GM13977 (cell line): ENCODE data around the gene SHISA2.

ENCODE experiments used
- DNase-seq: peaks from one replicate; pipeline ENCODE4 v3.0.0; 2012; ENCODE audit warnings: low spot score
- in situ Hi-C: fragments of 300-500 bp; cut with MboI; formaldehyde crosslinking; loops from one replicate; pipeline ENCODE4 v1.12.0; 2022; ENCODE audit warnings: low sequenced_read_pairs, low pct_unique_long_range_greater_than_20kb, mixed read lengths, inconsistent platforms; ENCODE audit not compliant: unreplicated experiment
- TF ChIP-seq, protein P1 (sequence below): IDR thresholded peaks from 2 replicates; pipeline ENCODE4 v1.5.1; 2012; ENCODE audit warnings: mild to moderate bottlenecking, control low read depth; ENCODE audit not compliant: insufficient read depth; ENCODE audit errors: extremely low read depth, missing control alignments

The SHISA2 gene

GRCh38 chr13:26060357-26060756 is 8.5 kb upstream of the SHISA2 start:
- in situ Hi-C loops: loop anchor here (10.0 kb wide), 1 partner anchor 486 kb away; no protein-coding TSS in a partner anchor
- DNase-seq: no peak
- TF ChIP-seq, protein P1, sequence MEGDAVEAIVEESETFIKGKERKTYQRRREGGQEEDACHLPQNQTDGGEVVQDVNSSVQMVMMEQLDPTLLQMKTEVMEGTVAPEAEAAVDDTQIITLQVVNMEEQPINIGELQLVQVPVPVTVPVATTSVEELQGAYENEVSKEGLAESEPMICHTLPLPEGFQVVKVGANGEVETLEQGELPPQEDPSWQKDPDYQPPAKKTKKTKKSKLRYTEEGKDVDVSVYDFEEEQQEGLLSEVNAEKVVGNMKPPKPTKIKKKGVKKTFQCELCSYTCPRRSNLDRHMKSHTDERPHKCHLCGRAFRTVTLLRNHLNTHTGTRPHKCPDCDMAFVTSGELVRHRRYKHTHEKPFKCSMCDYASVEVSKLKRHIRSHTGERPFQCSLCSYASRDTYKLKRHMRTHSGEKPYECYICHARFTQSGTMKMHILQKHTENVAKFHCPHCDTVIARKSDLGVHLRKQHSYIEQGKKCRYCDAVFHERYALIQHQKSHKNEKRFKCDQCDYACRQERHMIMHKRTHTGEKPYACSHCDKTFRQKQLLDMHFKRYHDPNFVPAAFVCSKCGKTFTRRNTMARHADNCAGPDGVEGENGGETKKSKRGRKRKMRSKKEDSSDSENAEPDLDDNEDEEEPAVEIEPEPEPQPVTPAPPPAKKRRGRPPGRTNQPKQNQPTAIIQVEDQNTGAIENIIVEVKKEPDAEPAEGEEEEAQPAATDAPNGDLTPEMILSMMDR: no peak

GRCh38 chr13:26058704-26059103 is 6.9 kb upstream of the SHISA2 start:
- TF ChIP-seq, protein P1: no peak
- in situ Hi-C loops: no loop called here
- DNase-seq: no peak

GRCh38 chr13:26054896-26055295 is 3.1 kb upstream of the SHISA2 start:
- TF ChIP-seq, protein P1: no peak
- in situ Hi-C loops: no loop called here
- DNase-seq: no peak

DNA sequence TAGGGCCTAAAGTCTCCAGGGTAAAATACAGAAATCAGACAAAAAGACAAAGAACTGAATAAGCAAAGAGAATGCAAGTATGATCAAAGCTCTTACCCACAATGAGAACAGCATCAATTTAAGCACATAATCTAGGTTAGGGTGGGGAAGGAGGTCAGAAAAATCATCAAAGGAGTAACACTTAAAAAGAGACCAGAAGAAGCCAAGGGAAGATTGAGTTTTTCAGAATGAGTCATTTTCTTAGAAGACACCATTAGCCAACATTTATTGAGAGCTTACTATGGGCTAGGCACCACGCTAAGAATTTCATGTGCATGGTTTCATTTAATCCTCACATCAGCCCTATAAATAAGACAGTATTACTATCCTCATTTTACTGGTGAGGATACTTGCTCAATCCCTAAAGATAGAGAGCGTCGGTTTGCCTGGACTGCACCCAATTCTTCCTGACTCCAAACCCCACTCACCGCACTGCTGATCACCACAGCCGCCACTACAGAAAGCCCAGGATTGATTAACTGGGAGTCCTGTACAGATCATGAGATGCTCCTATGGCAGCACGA is 1.7 kb upstream of the SHISA2 start:
- TF ChIP-seq, protein P1: no peak
- no peak for DNase-seq
- in situ Hi-C loops: no loop called here

DNA sequence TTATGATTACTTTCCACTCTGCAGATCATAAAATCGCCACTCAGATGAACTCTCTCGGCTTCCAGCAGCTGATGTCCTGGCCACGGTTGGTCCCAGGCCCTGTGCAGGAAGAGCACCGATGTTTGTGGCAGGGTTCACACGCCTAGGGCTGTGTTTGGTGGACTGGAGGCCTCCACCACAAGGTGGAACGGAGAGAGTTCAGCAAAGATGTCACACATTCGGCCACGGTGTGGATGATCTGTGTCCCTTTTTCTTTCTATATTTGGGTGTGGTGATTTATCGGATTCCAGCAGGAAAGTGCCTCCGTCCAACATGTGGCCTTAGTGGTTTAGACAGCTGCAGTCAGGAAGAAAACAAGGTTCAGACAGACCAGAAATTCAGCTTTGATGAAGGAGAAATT is 521 bp upstream of the SHISA2 start:
- TF ChIP-seq, protein P1: no peak
- in situ Hi-C loops: no loop called here
- DNase-seq: no peak

DNA sequence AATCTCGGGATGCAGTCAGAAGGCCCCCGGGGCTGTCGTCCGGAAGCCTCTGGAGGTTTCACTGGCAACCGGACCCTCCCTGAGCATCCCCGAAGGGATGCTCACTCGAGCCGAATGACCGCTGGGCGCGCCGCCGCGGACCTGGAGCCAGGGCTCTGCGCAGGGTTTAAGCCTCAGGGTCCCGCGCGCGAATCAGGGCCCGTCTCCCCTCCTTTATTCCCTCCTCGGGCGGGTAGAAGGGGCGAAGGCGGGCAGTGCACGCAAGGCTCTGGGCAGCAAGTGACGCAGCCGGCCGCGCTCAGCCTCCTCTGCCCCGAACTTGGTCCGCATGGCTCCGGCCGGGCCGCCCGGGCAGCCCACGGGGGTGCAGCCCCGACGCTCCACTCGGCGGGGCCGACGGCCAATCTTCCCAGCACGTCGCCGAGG is 572 bp downstream of the SHISA2 start:
- in situ Hi-C loops: no loop called here
- peak; percentile 32 for DNase-seq
- TF ChIP-seq, protein P1: no peak

GRCh38 chr13:26050568-26051230 is 1.1 kb downstream of the SHISA2 start:
- TF ChIP-seq, protein P1: no peak
- DNase-seq: peak; percentile 18
- in situ Hi-C loops: no loop called here
